Effector memory CD8-positive, alpha-beta T cell (primary cell): ENCODE data around the gene WDR76.
A peak's percentile ranks its signal among the peaks of the same experiment; 100 is the strongest.

Experiments
- ATAC-seq: fragments of 150-1000 bp; cut with Tn5 transposase; replicated peaks from 2 replicates; pipeline ENCODE4 v1.10.0; 2021; ENCODE audit warnings: mild to moderate bottlenecking, moderate library complexity
- DNase-seq, 3 experiments: peaks; one replicate each; pipeline ENCODE4 v3.0.0; 2021
- H3K27ac Mint-ChIP-seq, 2 donors: one replicate each; pipeline ENCODE4 v1.8.0; 2022; ENCODE audit warnings: mild to moderate bottlenecking in 2 of 2, mixed read lengths in 2 of 2, moderate library complexity in 2 of 2
- H3K27me3 Mint-ChIP-seq, 2 donors: one replicate each; pipeline ENCODE4 v1.8.0; 2022; ENCODE audit warnings: mixed read lengths in 2 of 2
- H3K36me3 Mint-ChIP-seq: one replicate; pipeline ENCODE4 v1.8.0; 2022; ENCODE audit warnings: mild to moderate bottlenecking, moderate library complexity, mixed read lengths; ENCODE audit not compliant: insufficient read depth
- H3K4me1 Mint-ChIP-seq, 2 donors: one replicate each; pipeline ENCODE4 v1.8.0; 2022; ENCODE audit warnings: low read depth in 2 of 2, mixed read lengths in 2 of 2
- H3K4me3 Mint-ChIP-seq, 2 donors: one replicate each; pipeline ENCODE4 v1.8.0; 2022; ENCODE audit warnings: mild to moderate bottlenecking in 2 of 2, mixed read lengths in 2 of 2, moderate library complexity in 2 of 2
- H3K9me3 Mint-ChIP-seq, 2 donors: one replicate each; pipeline ENCODE4 v1.8.0; 2022; ENCODE audit warnings: mixed read lengths in 2 of 2
- total RNA-seq, 9 experiments: gene quantifications; one replicate each; lab custom pipeline; 2026; lab: John Stamatoyannopoulos, UW

The WDR76 gene
- total RNA-seq, result 16.4 to 46.1 (median 31.0) reads per million in 9 experiments

- H3K4me3 Mint-ChIP-seq, result peak within 1 kb of the TSS; percentile 98 to 99
- ATAC-seq (peak; percentile 61), DNase-seq (peak; percentile 46 to 56 (median 49))
- peaks cover 19% of the 10 kb centered on the region for H3K36me3 Mint-ChIP-seq
- H3K4me1 Mint-ChIP-seq, result peaks cover 31 to 48% of the 10 kb centered on the region in 2 donors
- H3K9me3 Mint-ChIP-seq, result no peaks in the 10 kb centered on the region
- H3K27ac Mint-ChIP-seq, result peak within 1 kb of the TSS; percentile 93 to 96
- no peaks in the 10 kb centered on the region for H3K27me3 Mint-ChIP-seq
Measured at GRCh38 chr15:43826508-43827341, at the start of gene WDR76. Gene WDR76, plus strand, starts transcription at chr15:43827002. Its CDS starts 31 bp downstream, at chr15:43827033.

DNA sequence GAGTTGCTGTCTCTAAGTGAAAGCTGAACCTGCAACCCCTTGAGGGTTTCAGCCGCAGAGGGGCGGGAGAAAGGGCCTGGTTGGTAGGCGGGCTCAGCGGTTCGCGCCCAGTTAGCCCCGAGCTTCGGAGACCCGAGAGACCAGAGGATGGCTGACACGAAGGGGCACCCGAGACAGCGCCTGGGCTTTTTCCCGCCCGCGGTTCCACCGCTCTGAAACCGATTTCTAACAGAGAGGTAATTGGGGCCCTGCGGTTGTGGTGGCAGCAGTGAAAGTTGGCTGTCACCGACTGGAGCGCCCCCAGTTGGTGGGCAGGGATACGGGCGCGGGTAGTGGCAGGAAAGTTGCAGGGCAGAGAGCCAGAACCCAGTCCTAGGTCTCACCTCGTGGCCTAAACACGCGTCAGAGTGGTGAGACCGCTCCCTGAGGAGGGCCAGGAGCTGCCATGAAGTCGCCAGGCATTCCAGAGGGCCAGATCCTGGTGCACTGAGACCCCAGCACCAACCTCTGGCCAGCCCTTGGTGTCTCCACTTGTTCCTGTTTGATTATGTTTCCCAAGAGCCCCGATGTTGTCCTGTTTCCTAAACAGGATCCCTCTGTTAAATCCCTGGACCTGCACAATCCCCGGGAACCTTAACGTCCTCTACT, 49.4 kb upstream of the WDR76 start:
- Mint-ChIP-seq H3K4me1 (peaks cover 10 to 19% of the 10 kb centered on the region in 2 donors), H3K27me3 (no peaks in the 10 kb centered on the region), H3K36me3 (peaks cover 45% of the 10 kb centered on the region), H3K9me3 (no peaks in the 10 kb centered on the region), H3K4me3 (peak overlapping the region; percentile 94 to 97), H3K27ac (peak overlapping the region; percentile 90 to 93)
- peak; percentile 78 for ATAC-seq
- peak; percentile 83 to 85 (median 85) for DNase-seq

DNA sequence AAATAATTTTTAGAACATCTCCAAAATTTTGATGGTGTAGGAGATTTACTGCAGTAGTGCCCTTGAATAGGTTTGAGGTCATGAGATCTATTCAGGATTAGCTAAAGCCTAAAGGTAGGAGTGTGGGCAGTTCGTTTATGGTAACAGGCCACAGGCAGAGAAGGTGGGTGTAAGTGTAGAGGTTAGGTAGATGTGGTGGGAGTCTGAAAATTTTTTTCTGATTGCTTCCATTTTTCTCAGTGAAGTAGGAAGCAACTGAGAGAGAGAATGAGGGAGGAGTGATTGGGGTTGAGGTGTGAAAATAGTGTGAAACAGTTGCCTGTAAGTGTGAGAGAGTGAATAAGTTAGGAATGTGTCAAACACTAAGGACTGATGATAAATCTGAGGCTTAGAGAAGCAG, 47.8 kb upstream of the WDR76 start:
- H3K9me3 Mint-ChIP-seq, result no peaks in the 10 kb centered on the region
- H3K4me3 Mint-ChIP-seq, result no peak overlapping the region
- no peak overlapping the region for H3K27ac Mint-ChIP-seq
- H3K4me1 Mint-ChIP-seq, result peaks cover 10 to 19% of the 10 kb centered on the region in 2 donors
- no peak for DNase-seq
- H3K27me3 Mint-ChIP-seq, result no peaks in the 10 kb centered on the region
- ATAC-seq, result no peak
- peaks cover 31% of the 10 kb centered on the region for H3K36me3 Mint-ChIP-seq

GRCh38 chr15:43789409-43789808, 37.4 kb upstream of the WDR76 start:
- Mint-ChIP-seq H3K9me3 (no peaks in the 10 kb centered on the region), H3K36me3 (peaks cover 26% of the 10 kb centered on the region), H3K27me3 (no peaks in the 10 kb centered on the region), H3K27ac (peak overlapping the region; percentile 22 to 26), H3K4me1 (peaks cover 15 to 28% of the 10 kb centered on the region in 2 donors), H3K4me3 (peak overlapping the region in 1 of 2 donors; percentile 42)
- ATAC-seq (no peak), DNase-seq (no peak)

DNA sequence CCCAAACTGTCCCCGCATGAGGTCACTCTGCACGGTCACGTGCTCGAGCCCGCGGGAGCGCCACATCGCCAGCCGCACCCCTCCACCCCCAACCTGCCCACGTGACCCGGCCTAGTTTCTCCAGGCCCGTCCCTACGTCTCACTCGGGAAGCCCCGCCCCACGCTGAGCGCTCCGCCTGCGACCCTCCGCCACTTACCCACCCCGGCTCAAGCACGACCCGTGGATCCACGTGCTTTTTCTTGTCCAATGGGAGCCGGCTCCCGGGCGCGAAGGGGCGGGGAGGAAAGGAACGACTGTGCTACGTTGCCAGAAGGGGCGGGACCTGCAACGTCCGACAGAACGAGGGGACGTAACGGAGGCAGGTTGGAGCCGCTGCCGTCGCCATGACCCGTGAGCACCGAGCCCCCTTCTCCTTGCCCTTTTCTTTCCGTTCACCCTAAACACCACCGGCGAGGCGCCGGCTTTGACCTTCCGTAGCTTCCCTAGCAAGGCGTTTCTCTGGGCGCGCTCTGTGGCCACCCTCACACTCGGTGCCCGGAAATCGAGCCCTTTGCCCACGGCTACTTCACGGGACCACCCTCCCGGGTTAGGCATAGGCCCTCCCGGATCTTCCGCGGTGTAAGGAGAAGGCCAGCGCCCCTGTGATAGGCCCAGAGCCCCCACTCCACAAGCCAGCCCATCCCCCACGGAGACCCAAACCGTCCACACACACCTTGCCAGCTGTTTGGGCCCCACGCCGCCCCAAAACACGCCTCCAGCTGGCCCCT, 34.6 kb upstream of the WDR76 start, which contains the start of gene SERF2:
SERF2 (plus strand) TSS at position 328 of the 768 bp plus-strand sequence; CDS start at position 385, 57 bp downstream.
- Mint-ChIP-seq H3K27me3 (no peaks in the 10 kb centered on the region), H3K9me3 (no peaks in the 10 kb centered on the region), H3K4me1 (peaks cover 31 to 55% of the 10 kb centered on the region in 2 donors), H3K36me3 (peaks cover 44% of the 10 kb centered on the region), H3K27ac (peak within 1 kb of the TSS; percentile 97 to 98), H3K4me3 (peak within 1 kb of the TSS; percentile 95 to 97)
- peak; percentile 97 to 99 (median 98) for DNase-seq
- ATAC-seq, result peak; percentile 88

- DNase-seq (no peak), ATAC-seq (no peak)
- peaks cover 31 to 55% of the 10 kb centered on the region in 2 donors for H3K4me1 Mint-ChIP-seq
- H3K27ac Mint-ChIP-seq, result peak overlapping the region; percentile 97 to 98
- H3K36me3 Mint-ChIP-seq, result peaks cover 47% of the 10 kb centered on the region
- H3K4me3 Mint-ChIP-seq, result peak overlapping the region; percentile 95 to 97
- no peaks in the 10 kb centered on the region for H3K9me3 Mint-ChIP-seq
- no peaks in the 10 kb centered on the region for H3K27me3 Mint-ChIP-seq
Measured at GRCh38 chr15:43792761-43793476, 33.9 kb upstream of the WDR76 start.

- Mint-ChIP-seq H3K27ac (peak overlapping the region; percentile 97 to 98), H3K36me3 (peaks cover 47% of the 10 kb centered on the region), H3K4me1 (peaks cover 34 to 60% of the 10 kb centered on the region in 2 donors), H3K9me3 (no peaks in the 10 kb centered on the region), H3K27me3 (no peaks in the 10 kb centered on the region), H3K4me3 (peak overlapping the region; percentile 95 to 97)
- ATAC-seq (no peak), DNase-seq (no peak)
Measured at GRCh38 chr15:43793647-43794046, 33.2 kb upstream of the WDR76 start.

- peaks cover 39 to 58% of the 10 kb centered on the region in 2 donors for H3K4me1 Mint-ChIP-seq
- H3K36me3 Mint-ChIP-seq, result peaks cover 52% of the 10 kb centered on the region
- H3K27ac Mint-ChIP-seq, result peak overlapping the region; percentile 97 to 98
- no peak for ATAC-seq
- no peak for DNase-seq
- no peaks in the 10 kb centered on the region for H3K27me3 Mint-ChIP-seq
- peak overlapping the region; percentile 95 to 97 for H3K4me3 Mint-ChIP-seq
- H3K9me3 Mint-ChIP-seq, result no peaks in the 10 kb centered on the region
Measured at GRCh38 chr15:43794269-43795037, 32.3 kb upstream of the WDR76 start.

DNA sequence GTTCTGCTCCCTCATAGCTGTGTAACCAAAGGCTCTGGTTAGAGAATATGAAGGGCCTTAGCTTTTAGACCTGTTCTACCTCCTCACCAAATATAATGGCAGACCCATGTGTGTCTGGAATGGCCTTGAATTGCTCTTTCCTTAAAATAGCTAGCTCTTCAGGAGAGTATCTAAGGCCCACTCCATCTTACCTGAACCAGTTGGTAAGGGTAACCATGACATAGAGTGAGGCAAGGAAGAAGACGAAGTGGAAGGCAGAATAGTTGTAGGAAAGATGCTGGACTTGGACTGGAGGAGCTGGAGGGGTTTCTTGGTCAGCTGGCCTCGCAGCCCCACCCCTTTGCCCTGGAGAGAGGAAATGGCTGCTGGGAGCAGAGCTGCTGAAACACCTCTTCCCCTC, 31.6 kb upstream of the WDR76 start:
- Mint-ChIP-seq H3K27me3 (no peaks in the 10 kb centered on the region), H3K27ac (peak overlapping the region; percentile 97 to 98), H3K4me1 (peaks cover 45 to 60% of the 10 kb centered on the region in 2 donors), H3K9me3 (no peaks in the 10 kb centered on the region), H3K4me3 (no peak overlapping the region), H3K36me3 (peaks cover 59% of the 10 kb centered on the region)
- DNase-seq (no peak), ATAC-seq (no peak)

DNA sequence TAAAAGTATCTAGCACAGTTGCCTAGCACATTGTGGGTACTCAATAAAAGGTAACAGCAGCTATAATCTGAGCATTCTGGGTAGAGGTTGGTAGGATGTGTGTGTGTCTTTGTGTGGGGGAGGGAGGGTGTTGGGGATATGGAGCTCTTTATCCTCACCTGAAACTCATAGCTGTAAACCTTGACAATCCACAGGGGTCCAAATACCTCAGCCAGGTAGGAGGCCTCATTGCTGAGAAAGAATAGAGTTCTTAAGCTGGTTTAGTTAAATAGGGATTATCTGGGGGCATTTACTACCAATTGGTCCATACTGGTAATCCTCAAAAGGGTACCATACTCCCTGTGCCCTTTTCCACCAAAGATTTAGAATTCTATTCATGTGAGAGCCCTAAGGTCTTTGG, 30.8 kb upstream of the WDR76 start:
- peak overlapping the region; percentile 61 to 97 for H3K27ac Mint-ChIP-seq
- no peak for DNase-seq
- H3K4me1 Mint-ChIP-seq, result peaks cover 52 to 67% of the 10 kb centered on the region in 2 donors
- no peaks in the 10 kb centered on the region for H3K9me3 Mint-ChIP-seq
- peaks cover 67% of the 10 kb centered on the region for H3K36me3 Mint-ChIP-seq
- no peaks in the 10 kb centered on the region for H3K27me3 Mint-ChIP-seq
- ATAC-seq, result no peak
- H3K4me3 Mint-ChIP-seq, result no peak overlapping the region

DNA sequence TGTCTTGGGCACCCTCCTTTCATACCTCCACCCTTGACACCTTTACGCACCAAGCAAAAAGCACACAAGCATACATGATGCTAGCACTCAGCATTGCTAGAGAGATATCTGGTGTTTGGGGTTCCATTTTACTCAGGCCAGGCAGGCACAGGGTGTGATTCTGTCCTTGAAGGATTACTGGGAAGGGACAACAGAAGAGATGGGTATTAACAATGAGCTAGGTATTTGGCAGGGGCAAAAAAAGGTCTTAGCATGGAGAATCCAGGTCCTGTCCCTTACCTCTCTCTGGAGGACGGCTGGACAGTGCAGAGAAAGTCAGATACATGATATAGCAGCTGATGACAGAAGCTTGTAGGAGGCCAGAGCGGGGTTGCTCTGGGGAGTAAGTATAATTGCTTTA, 30.2 kb upstream of the WDR76 start:
- DNase-seq, result no peak
- H3K27me3 Mint-ChIP-seq, result no peaks in the 10 kb centered on the region
- peak overlapping the region; percentile 61 to 97 for H3K27ac Mint-ChIP-seq
- peaks cover 56 to 68% of the 10 kb centered on the region in 2 donors for H3K4me1 Mint-ChIP-seq
- peaks cover 69% of the 10 kb centered on the region for H3K36me3 Mint-ChIP-seq
- ATAC-seq, result no peak
- no peak overlapping the region for H3K4me3 Mint-ChIP-seq
- H3K9me3 Mint-ChIP-seq, result no peaks in the 10 kb centered on the region
